ENCODE measurements around the gene SORD. TPM values are rescaled to one million over a fixed set of nuclear protein-coding genes. Genes with fewer than 3 reads are reported as not detected.
A peak's percentile ranks its signal among the peaks of the same experiment; 100 is the strongest.

The SORD gene
- total and polyA plus RNA-seq, 9 of the 15 experiments (the other 6 are each of a cell fraction or from before 2014, with no cell fraction given), result 5.9 to 79.2 (median 29.6) TPM

DNA sequence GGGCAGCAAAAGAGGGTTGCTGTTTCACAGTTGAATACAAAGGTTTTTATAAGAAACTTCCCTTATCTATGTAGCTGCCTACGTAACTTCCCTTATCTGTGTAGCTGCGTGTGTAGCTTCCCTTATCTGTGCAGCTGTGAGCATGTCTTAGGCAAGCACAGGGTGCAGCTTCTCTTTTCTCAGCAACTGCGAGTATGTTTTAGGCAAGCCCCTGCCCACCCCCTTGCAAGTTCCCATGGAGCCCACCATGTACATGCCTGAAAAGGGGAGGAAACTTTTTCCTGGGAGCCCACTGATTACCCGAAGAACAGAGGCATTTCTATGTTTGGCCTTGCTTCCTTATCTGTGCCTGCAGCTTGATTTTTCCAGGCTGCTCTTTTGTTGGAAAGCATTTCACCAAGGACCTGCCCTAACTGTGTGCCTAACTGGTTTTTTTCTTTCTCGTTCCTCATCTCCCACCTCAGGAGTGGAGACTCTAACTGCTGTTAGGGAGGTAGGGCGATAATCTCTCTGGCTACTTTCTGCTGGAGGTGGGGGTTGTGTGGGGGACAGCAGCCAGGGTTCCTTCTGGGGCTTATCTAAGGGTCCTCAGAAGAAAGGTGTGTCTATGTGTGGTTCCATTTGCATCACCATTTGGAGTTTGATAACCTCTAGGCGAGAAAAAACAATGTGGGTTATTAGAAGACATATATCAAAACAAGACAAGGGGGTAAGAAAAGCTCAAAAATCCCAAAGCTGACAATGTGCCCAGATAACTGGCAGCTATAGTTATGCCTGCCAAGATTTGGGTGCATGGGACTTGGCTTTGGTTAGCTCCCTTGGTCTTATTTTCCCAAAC is 26.0 kb downstream of the SORD start (continued):
- no peak for TF ChIP-seq BMI1 (IDR thresholded peaks at IDR 0.05; ENCODE audit: low read length)
- no peak for TF ChIP-seq KAT2B (IDR thresholded peaks at IDR 0.05; ENCODE audit: low read depth, low read length)
- TF ChIP-seq HLTF (IDR thresholded peaks at IDR 0.05), result no peak; the same call in 1 of the 2 replicates
- no peak for TF ChIP-seq ZNF551 (CRISPR knock-in tag; IDR thresholded peaks at IDR 0.05)
- TF ChIP-seq ATF1 (CRISPR knock-in tag; IDR thresholded peaks at IDR 0.05), result no peak
- peak; percentile 97 for TF ChIP-seq ATF1 (tag; IDR thresholded peaks at IDR 0.05)
- TF ChIP-seq CCNT2 (IDR thresholded peaks at IDR 0.05; ENCODE audit: borderline replicate concordance, extremely low read depth, insufficient read length, low read depth, low read length), result peak; percentile 94
- no peak for TF ChIP-seq ZBTB8A (IDR thresholded peaks at IDR 0.05; ENCODE audit: partially characterized antibody)
- TF ChIP-seq HNRNPUL1 (IDR thresholded peaks at IDR 0.05; ENCODE audit: low read length), result no peak
- TF ChIP-seq, protein P1, sequence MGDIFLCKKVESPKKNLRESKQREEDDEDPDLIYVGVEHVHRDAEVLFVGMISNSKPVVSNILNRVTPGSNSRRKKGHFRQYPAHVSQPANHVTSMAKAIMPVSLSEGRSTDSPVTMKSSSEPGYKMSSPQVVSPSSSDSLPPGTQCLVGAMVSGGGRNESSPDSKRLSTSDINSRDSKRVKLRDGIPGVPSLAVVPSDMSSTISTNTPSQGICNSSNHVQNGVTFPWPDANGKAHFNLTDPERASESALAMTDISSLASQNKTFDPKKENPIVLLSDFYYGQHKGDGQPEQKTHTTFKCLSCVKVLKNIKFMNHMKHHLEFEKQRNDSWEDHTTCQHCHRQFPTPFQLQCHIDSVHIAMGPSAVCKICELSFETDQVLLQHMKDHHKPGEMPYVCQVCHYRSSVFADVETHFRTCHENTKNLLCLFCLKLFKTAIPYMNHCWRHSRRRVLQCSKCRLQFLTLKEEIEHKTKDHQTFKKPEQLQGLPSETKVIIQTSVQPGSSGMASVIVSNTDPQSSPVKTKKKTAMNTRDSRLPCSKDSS (IDR thresholded peaks at IDR 0.05; ENCODE audit: low read depth, partially characterized antibody), result peak; percentile 94
- no peak for TF ChIP-seq BRD9 (IDR thresholded peaks at IDR 0.05; ENCODE audit: low read depth, partially characterized antibody)
- no peak for TF ChIP-seq YBX1 (IDR thresholded peaks at IDR 0.05)
- TF ChIP-seq ZNF830 (CRISPR knock-in tag; IDR thresholded peaks at IDR 0.05), result no peak
- peak; percentile 87 for TF ChIP-seq ZEB2 (IDR thresholded peaks at IDR 0.05)
- TF ChIP-seq MTA3 (IDR thresholded peaks at IDR 0.05; ENCODE audit: borderline replicate concordance), result peak; percentile 89
- peak; percentile 44 for TF ChIP-seq HNRNPLL (IDR thresholded peaks at IDR 0.05; ENCODE audit: low read depth, low read length, poor library complexity, severe bottlenecking)
- peak; percentile 98 for TF ChIP-seq CBFA2T3 (IDR thresholded peaks at IDR 0.05)
- TF ChIP-seq GABPA (tag; conservative IDR thresholded peaks at IDR 0.05; ENCODE audit: low read depth), result peak; percentile 72
- no peak for TF ChIP-seq CAMTA2 (CRISPR knock-in tag; conservative IDR thresholded peaks at IDR 0.05)
- TF ChIP-seq FIP1L1 (IDR thresholded peaks at IDR 0.05; ENCODE audit: low read depth, low read length, poor library complexity, severe bottlenecking), result no peak
- TF ChIP-seq ZFP36 (IDR thresholded peaks at IDR 0.05; ENCODE audit: low read depth, low read length, partially characterized antibody), result peak; percentile 93
- no peak for TF ChIP-seq KAT7 (CRISPR knock-in tag; IDR thresholded peaks at IDR 0.05; ENCODE audit: borderline replicate concordance)
- no peak for TF ChIP-seq MED1 (CRISPR knock-in tag; IDR thresholded peaks at IDR 0.05; ENCODE audit: borderline replicate concordance)
- no peak for TF ChIP-seq POLR2B (IDR thresholded peaks at IDR 0.05; ENCODE audit: low read depth, partially characterized antibody)
- peak; percentile 50; the same call in 1 of the 2 replicates for TF ChIP-seq ZNF274 (IDR thresholded peaks at IDR 0.05; ENCODE audit: borderline replicate concordance, low read depth, low read length)
- TF ChIP-seq FOXP1 (CRISPR knock-in tag; IDR thresholded peaks at IDR 0.05), result no peak; the same call in 1 of the 2 replicates
- TF ChIP-seq, protein P2, sequence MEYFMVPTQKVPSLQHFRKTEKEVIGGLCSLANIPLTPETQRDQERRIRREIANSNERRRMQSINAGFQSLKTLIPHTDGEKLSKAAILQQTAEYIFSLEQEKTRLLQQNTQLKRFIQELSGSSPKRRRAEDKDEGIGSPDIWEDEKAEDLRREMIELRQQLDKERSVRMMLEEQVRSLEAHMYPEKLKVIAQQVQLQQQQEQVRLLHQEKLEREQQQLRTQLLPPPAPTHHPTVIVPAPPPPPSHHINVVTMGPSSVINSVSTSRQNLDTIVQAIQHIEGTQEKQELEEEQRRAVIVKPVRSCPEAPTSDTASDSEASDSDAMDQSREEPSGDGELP (CRISPR knock-in tag; IDR thresholded peaks at IDR 0.05; ENCODE audit: borderline replicate concordance), result peak; percentile 86
- peak; percentile 89 to 90; a peak in 3 of 4 replicates for TF ChIP-seq TBL1XR1 (IDR thresholded peaks at IDR 0.05; ENCODE audit: low read length in 2 of 2)
- TF ChIP-seq ETS2 (tag; IDR thresholded peaks at IDR 0.05; ENCODE audit: borderline replicate concordance, poor library complexity, severe bottlenecking), result no peak

Measured in K562 (cell line).